ENCODE data around the gene PSMF1. TPM values are rescaled to one million over a fixed set of nuclear protein-coding genes. Genes with fewer than 3 reads are reported as not detected.

The PSMF1 gene
- total and polyA plus RNA-seq, 12 donors = 22.4 to 181 (median 125) TPM

GRCh38 chr20:1094751-1095150, 23.7 kb upstream of the PSMF1 start:
- no peak overlapping the region for H3K27ac ChIP-seq

DNA sequence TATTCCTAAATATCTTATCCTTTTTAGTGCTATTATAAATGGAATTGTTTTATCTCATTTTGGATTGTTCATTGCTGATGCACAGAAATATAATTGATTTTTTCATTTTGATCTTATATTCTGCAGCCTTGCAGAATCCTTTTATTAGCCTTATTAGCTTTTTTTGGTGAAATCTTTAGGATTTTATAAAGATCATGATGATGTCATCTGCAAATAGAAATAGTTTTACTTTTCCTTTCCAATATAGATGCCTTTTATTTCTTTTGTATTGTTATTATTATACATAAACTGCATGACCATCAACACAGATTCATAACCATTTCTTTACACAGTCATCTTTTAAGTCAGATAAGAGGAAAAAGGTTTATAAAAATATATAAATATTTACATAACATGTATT, 16.9 kb upstream of the PSMF1 start:
- no peak for ATAC-seq
- no peak overlapping the region for H3K4me3 ChIP-seq
- H3K27me3 ChIP-seq = no peaks in the 10 kb centered on the region
- H3K36me3 ChIP-seq = no peaks in the 10 kb centered on the region
- H3K9me3 ChIP-seq = peaks cover 0 to 39% (median 15%) of the 10 kb centered on the region in 11 donors
- no peak for TF ChIP-seq CTCF (IDR thresholded peaks at IDR 0.05)
- intact Hi-C loops (cut with DNase I) = loop anchor here in 4 of 10 donors (10.0 kb wide), 1 partner anchor 287 kb away; no protein-coding TSS in a partner anchor
- H3K4me1 ChIP-seq = no peaks in the 10 kb centered on the region
- no peak overlapping the region for H3K27ac ChIP-seq
- DNase-seq = no peak

More at GRCh38 chr20:1094751-1095150, 23.7 kb upstream of the PSMF1 start:
- Histone ChIP-seq H3K27me3 (no peaks in the 10 kb centered on the region), H3K4me1 (no peaks in the 10 kb centered on the region), H3K9me3 (peaks cover 0 to 19% (median 0%) of the 10 kb centered on the region in 11 donors), H3K4me3 (no peak overlapping the region), H3K36me3 (no peaks in the 10 kb centered on the region)
- ATAC-seq = no peak
- TF ChIP-seq CTCF (IDR thresholded peaks at IDR 0.05) = no peak
- no peak for DNase-seq
- 76 to 80% methylated on average over 6 of the region's 6 CpGs for WGBS, 2 donors
- intact Hi-C loops (cut with DNase I) = no loop called here

DNA sequence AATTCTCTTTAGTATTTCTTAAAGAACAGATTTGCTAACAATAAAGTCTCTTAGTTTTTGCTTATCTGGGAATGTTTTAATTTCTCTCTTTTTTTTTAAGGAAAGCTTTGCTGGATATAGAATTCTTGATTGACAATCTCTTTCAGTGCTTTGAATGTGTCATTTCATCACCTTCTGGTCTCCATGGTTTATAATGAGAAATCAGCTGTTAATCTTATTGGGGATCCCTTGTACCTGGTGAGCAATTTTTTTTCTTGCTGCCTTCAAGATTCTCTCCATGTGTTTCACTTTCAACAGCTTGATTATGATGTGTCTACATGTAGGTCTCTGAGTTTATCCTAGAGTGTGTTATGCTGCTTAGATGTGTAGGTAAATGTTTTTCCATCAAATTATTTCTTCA, 16.4 kb upstream of the PSMF1 start:
- Histone ChIP-seq H3K9me3 (peaks cover 0 to 39% (median 15%) of the 10 kb centered on the region in 11 donors), H3K36me3 (no peaks in the 10 kb centered on the region), H3K4me1 (no peaks in the 10 kb centered on the region), H3K27me3 (no peaks in the 10 kb centered on the region), H3K4me3 (no peak overlapping the region), H3K27ac (no peak overlapping the region)
- no peak for ATAC-seq
- TF ChIP-seq CTCF (IDR thresholded peaks at IDR 0.05) = no peak
- intact Hi-C loops (cut with DNase I) = loop anchor here in 4 of 10 donors (10.0 kb wide), 1 partner anchor 287 kb away; no protein-coding TSS in a partner anchor
- DNase-seq = no peak

- no peak overlapping the region for H3K4me3 ChIP-seq
- no peak for TF ChIP-seq CTCF (IDR thresholded peaks at IDR 0.05)
- WGBS, 2 donors = 70 to 72% methylated on average over 3 of the region's 3 CpGs
- intact Hi-C loops (cut with DNase I) = loop anchor here in 4 of 10 donors (10.0 kb wide), 1 partner anchor 289 kb away; no protein-coding TSS in a partner anchor
- no peaks in the 10 kb centered on the region for H3K27me3 ChIP-seq
- no peaks in the 10 kb centered on the region for H3K4me1 ChIP-seq
- ATAC-seq (no peak), DNase-seq (no peak)
- no peak overlapping the region for H3K27ac ChIP-seq
- H3K36me3 ChIP-seq = no peaks in the 10 kb centered on the region
- peaks cover 0 to 25% (median 14%) of the 10 kb centered on the region in 11 donors for H3K9me3 ChIP-seq
Measured at GRCh38 chr20:1103751-1104150, 14.7 kb upstream of the PSMF1 start.
